Astrocyte of the cerebellum (primary cell): ENCODE measurements around the gene BRCC3.

Experiments used
- DNase-seq: peaks from one replicate; pipeline ENCODE4 v3.0.0-alpha.2; 2011; ENCODE audit warnings: low read depth
- H3K4me3 ChIP-seq: 2 replicates; pipeline ENCODE4 v1.5.1; 2011; ENCODE audit warnings: mild to moderate bottlenecking, low read depth, low read length, moderate library complexity
- CTCF ChIP-seq: IDR thresholded peaks from 2 replicates; pipeline ENCODE4 v1.5.1; 2012; ENCODE audit warnings: low read length, low read depth, moderate library complexity, mild to moderate bottlenecking; ENCODE audit errors: missing control alignments
- in situ Hi-C: cut with HindIII; loops from 2 replicates; pipeline ENCODE4 v1.10.0; 2017; ENCODE audit warnings: low sequenced_read_pairs

Gene BRCC3

DNA sequence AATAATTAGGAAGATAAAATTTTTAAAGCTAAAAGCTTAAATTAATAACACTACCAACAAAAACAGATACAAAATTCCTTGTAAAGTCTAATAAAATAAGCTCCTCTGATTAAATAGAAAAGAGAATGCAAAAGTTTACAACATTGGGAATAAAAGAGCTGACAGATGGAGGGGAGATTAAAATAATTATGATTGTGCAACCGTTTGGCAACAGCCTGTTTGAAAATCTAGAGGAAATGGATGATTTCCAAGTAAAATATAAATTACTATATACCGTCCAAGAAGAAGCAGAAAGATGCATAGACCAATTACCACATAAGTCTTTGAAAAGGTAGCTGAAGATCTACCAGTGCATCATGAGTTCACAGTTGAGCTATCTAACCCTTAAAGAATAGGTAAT is 98.6 kb downstream of the BRCC3 start:
- DNase-seq = no peak
- TF ChIP-seq CTCF = no peak
- H3K4me3 ChIP-seq = no peak overlapping the region
- in situ Hi-C loops = no loop called here
